ENCODE results near the gene MPV17L. TPM values are rescaled to one million over a fixed set of nuclear protein-coding genes. Genes with fewer than 3 reads are reported as not detected.
"Not testable (repeated sequence)": the region's sequence is repeated elsewhere in the genome, so short reads cannot be mapped to it uniquely, and the experiment has no call there.

Gene MPV17L
- total RNA-seq, 2 donors from 2014 or later = not detected

- H3K27me3 Mint-ChIP-seq = peaks cover under 1% of the 10 kb centered on the region
- no peaks in the 10 kb centered on the region for H3K4me1 Mint-ChIP-seq
- no peak overlapping the region for H3K27ac Mint-ChIP-seq
- H3K9me3 Mint-ChIP-seq = no peaks in the 10 kb centered on the region
- H3K4me3 Mint-ChIP-seq = no peak overlapping the region
- no peak for ATAC-seq (replicated peaks)
- H3K36me3 Mint-ChIP-seq (ENCODE audit: low read depth) = no peaks in the 10 kb centered on the region
Observed at GRCh38 chr16:15452246-15452855, 56.8 kb downstream of the MPV17L start.

- H3K27me3 Mint-ChIP-seq; H3K4me3 Mint-ChIP-seq; H3K27ac Mint-ChIP-seq; H3K4me1 Mint-ChIP-seq; H3K9me3 Mint-ChIP-seq; H3K36me3 Mint-ChIP-seq (ENCODE audit: low read depth); ATAC-seq (replicated peaks): not testable (repeated sequence)
Observed at GRCh38 chr16:15453296-15453695, 57.7 kb downstream of the MPV17L start.

GRCh38 chr16:15454933-15455332 lies 59.4 kb downstream of the MPV17L start:
- not testable (repeated sequence) for H3K4me1 Mint-ChIP-seq; H3K27me3 Mint-ChIP-seq; H3K4me3 Mint-ChIP-seq; H3K36me3 Mint-ChIP-seq (ENCODE audit: low read depth); ATAC-seq (replicated peaks); H3K9me3 Mint-ChIP-seq; H3K27ac Mint-ChIP-seq

GRCh38 chr16:15457400-15457799 lies 61.8 kb downstream of the MPV17L start:
- no peak for ATAC-seq (replicated peaks)
- Mint-ChIP-seq H3K27me3 (peaks cover 3% of the 10 kb centered on the region), H3K4me1 (no peaks in the 10 kb centered on the region), H3K36me3 (ENCODE audit: low read depth) (no peaks in the 10 kb centered on the region), H3K9me3 (no peaks in the 10 kb centered on the region), H3K4me3 (no peak overlapping the region), H3K27ac (no peak overlapping the region)

GRCh38 chr16:15457958-15458357 lies 62.4 kb downstream of the MPV17L start:
- Mint-ChIP-seq H3K36me3 (ENCODE audit: low read depth) (no peaks in the 10 kb centered on the region), H3K9me3 (no peaks in the 10 kb centered on the region), H3K4me1 (no peaks in the 10 kb centered on the region), H3K27ac (no peak overlapping the region), H3K4me3 (no peak overlapping the region), H3K27me3 (peaks cover 3% of the 10 kb centered on the region)
- no peak for ATAC-seq (replicated peaks)

- no peaks in the 10 kb centered on the region for H3K9me3 Mint-ChIP-seq
- H3K36me3 Mint-ChIP-seq (ENCODE audit: low read depth) = no peaks in the 10 kb centered on the region
- H3K4me1 Mint-ChIP-seq = no peaks in the 10 kb centered on the region
- no peak overlapping the region for H3K4me3 Mint-ChIP-seq
- ATAC-seq (replicated peaks) = no peak
- peaks cover 3% of the 10 kb centered on the region for H3K27me3 Mint-ChIP-seq
- no peak overlapping the region for H3K27ac Mint-ChIP-seq
Observed at GRCh38 chr16:15459791-15460190, 64.2 kb downstream of the MPV17L start.

- no peaks in the 10 kb centered on the region for H3K4me1 Mint-ChIP-seq
- no peak overlapping the region for H3K27ac Mint-ChIP-seq
- no peak overlapping the region for H3K4me3 Mint-ChIP-seq
- peaks cover 3% of the 10 kb centered on the region for H3K27me3 Mint-ChIP-seq
- ATAC-seq (replicated peaks) = no peak
- H3K36me3 Mint-ChIP-seq (ENCODE audit: low read depth) = no peaks in the 10 kb centered on the region
- H3K9me3 Mint-ChIP-seq = no peaks in the 10 kb centered on the region
Observed at GRCh38 chr16:15460601-15461000, 65.0 kb downstream of the MPV17L start.

- H3K9me3 Mint-ChIP-seq = no peaks in the 10 kb centered on the region
- no peak for ATAC-seq (replicated peaks)
- H3K36me3 Mint-ChIP-seq (ENCODE audit: low read depth) = no peaks in the 10 kb centered on the region
- no peak overlapping the region for H3K4me3 Mint-ChIP-seq
- H3K27ac Mint-ChIP-seq = no peak overlapping the region
- H3K27me3 Mint-ChIP-seq = peaks cover 3% of the 10 kb centered on the region
- H3K4me1 Mint-ChIP-seq = no peaks in the 10 kb centered on the region
Observed at GRCh38 chr16:15461376-15461775, 65.8 kb downstream of the MPV17L start.

Other genes starting within 250 kb of the MPV17L start
- gene NPIPA5, start 17.5 kb upstream of the MPV17L start, total RNA-seq = 10 to 100 TPM in 1 of 2 donors, 1 to 10 TPM in 1; 7.6 to 12.4 TPM
- gene BMERB1, start 38.8 kb downstream of the MPV17L start, total RNA-seq = 10 to 100 TPM in 1 of 2 donors, 1 to 10 TPM in 1; 7.0 to 19.3 TPM
- gene MARF1, start 247.4 kb downstream of the MPV17L start, total RNA-seq = 100 to 1,000 TPM in 1 of 2 donors, 10 to 100 TPM in 1; 85.0 to 120 TPM

All from activated T-helper 17 cell treated with anti-CD3 and anti-CD28 coated beads, Interleukin-2, amount 50 U/mL, for 72 hours (primary cell).